GM12892 (cell line): ENCODE data around the gene FUNDC2.

ENCODE experiments used
- POLR2A ChIP-seq: IDR thresholded peaks from 2 replicates; pipeline ENCODE4 v1.6.1; 2011; ENCODE audit warnings: low read depth, low read length, control low read depth
- TAF1 ChIP-seq: IDR thresholded peaks from 2 replicates; pipeline ENCODE4 v1.6.1; 2011; ENCODE audit warnings: low read depth, mild to moderate bottlenecking, control low read depth, low read length, borderline replicate concordance

- TF ChIP-seq POLR2A: no peak
- no peak for TF ChIP-seq TAF1
Observed at GRCh38 chrX:155070038-155070437, 43.4 kb downstream of the FUNDC2 start.
